ENCODE results near the gene PARS2.
A peak's percentile ranks its signal among the peaks of the same experiment; 100 is the strongest.
"Not testable (repeated sequence)": the region's sequence is repeated elsewhere in the genome, so short reads cannot be mapped to it uniquely, and the experiment has no call there.

The PARS2 gene

DNA sequence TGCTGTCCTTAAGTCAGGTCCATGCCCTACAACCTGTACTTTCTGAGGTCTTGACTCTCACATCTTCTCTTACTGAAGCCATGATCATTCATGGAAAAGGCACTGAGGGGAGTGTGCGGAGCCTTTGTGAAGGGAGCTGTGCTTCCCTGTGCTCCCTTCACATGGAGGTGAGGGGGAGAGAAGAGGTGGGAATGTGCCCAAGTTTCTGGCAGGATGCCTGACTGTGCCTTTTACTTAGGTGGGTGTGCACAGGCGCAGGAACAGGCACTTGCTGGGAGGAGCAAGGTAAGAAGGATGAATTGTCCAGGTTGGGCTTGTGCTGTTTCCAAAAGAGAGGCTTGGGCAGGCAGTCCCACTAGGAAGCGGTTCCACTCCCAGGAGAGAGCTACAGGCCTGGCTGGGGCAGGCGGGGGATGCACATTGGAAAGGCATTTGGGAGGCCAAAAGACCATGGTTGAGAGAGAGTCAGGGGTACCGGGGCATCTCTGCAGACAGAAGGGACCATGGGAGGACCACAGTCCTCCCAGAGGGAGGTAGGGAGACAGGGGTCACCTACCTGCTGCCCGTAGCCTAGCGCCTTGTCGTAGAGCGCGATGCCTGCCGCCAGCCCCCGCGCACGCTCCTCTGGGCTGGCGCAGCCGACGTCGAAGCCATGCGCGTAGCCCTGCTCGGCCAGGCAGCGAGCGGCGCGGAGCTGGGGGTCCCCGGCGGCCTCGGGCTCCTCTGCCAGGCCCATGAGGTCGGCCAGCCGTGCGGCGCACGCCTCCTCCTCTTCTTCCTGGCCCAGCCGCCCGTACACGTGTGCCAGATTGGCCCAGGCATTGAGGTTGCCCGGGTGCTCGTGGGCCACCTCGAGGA, 35.9 kb upstream of the PARS2 start:
- no peak for DNase-seq

- peak; percentile 22 to 24 for DNase-seq
Measured at GRCh38 chr1:54798769-54799641, 34.7 kb upstream of the PARS2 start.

- no peak for DNase-seq
Measured at GRCh38 chr1:54798206-54798605, 33.9 kb upstream of the PARS2 start.

- no peak for DNase-seq
Measured at GRCh38 chr1:54796902-54797301, 32.6 kb upstream of the PARS2 start.

- no peak for DNase-seq
Measured at GRCh38 chr1:54795841-54796468, 31.6 kb upstream of the PARS2 start.

DNA sequence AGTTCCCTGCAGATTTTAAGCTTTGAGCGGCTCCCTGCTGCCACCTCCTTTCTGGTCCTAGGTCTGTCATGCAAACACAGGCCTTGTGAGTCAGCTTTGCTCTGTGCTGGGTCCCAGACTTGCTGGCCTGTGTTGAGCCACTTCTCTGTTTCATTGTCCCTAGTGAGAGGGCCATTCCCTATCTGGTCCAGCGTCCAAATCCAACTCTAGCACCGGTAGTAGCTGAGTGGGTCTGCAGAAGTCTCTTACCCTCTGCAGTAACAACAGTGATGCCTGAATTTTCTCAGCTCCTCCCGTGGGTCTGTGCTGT, 31.0 kb upstream of the PARS2 start:
- no peak for DNase-seq

DNA sequence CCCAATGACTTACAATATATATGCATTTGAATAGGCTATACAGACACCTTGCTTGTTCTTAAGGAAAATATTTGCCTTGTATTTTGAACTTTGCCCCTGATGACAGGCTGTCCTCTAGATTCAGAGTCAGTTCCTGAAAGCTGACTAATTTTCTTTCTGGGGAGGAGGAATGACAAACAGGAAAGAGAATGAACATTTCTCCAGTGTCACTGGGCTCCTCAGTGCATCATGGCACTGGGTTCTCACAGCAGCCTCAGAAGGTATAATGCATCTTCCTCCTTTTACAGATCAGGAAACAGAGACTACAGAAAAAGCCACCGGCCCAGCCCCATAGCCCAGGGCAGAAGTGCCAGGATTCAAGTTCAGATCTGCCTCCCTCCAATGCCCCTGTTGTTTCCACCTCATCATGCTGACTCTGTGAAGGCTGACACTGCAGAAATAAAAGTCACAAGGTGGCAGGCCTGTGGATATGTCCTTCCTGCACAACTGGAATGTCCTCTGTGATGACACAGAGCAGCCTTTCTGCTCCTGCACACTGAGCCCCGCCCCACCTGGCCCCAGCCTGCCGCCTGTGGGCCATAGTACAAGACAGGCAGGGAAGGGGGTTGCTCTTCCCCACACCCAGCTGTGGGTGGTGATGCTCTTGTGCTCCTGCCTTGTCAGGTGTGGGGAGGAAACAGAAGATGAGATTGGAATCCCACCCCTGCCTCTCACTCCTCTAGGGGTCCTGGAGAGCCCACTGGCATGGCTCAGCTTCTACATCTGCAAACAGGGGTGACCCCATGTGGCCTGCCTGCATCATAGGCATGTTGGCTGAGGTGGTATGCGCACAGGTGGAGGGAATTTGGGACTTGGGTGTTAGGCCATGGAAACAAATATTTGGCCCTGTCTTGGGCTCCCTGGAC, 30.4 kb upstream of the PARS2 start:
- DNase-seq = peak in 1 of 2 donors; percentile 14

DNA sequence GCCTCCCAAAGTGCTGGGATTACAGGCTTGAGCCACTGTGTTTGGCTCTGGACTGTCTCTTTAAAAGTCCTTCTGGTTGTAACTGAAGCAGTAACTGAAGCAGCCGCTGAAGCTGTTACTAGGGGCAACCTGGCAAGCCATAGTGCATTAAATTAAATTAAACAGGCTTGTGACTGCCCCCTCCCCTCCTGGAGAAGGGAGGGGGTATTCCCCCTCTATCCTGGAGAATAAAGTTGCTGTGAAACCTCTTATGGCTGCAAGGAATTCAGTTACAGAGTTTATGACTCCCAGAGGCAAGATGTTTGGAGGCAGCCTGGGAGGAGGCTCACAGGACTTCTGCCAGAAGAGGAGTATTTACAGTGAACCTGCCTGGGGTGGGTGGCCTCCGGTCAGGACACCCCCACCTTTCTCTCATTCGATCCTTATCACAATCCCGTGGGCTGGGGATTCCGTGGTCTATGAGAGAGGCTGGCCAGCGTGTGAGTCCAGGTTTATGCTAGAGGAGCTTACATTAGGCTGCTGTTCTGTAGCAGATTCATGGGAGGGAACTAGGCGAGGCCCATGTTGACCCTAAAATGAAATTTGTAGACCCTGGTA, 28.5 kb upstream of the PARS2 start:
- no peak for DNase-seq

DNA sequence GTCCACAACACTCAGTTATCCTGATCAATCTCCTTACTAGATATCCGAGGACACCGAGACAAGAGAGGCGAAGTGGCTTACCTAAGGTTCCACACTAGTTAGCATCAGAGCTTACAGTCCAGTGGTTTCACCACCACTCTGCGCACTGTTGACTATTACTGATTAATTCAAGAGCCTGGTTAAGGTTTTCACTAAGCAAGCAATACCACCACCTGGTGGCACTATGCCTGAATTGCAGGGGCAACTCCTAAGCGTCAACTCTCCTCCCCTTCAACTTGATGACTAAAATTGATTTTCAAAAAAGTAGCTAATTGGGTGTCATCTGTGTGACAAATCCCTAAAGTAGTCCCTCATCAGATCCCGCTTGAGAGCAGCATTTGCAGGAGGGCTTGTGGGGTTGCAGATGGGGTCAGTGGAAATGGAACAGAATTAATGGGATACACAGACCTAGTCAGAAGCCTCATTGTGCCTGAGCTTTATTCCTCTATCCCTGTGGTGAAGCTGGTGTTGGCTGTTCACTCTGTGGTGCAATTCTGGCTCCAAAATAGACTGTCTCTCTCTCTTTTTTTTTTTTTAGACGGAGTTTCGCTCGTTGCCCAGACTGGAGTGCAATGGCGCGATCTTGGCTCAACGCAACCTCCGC, 27.7 kb upstream of the PARS2 start:
- peak; percentile 65 to 76 for DNase-seq

DNA sequence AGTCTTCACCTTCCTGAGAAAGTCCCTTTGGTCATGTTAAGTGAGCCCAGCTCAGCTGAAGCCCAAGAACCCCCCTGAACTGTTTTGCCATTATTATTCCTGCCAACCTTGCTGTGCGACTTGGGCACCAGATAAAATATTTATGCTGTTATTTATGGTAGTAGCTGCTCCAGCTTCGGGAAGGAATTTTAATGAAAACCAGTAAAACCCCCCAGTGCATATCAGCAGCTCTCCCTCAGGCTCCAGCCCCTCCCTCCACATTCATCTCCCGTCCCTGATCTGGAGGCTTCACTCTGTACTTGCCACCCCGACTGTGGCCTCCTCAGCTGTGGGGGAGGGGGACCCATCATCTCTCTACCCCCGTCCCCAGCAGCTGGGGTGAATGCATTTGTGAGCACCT, 24.1 kb upstream of the PARS2 start:
- DNase-seq = no peak

DNA sequence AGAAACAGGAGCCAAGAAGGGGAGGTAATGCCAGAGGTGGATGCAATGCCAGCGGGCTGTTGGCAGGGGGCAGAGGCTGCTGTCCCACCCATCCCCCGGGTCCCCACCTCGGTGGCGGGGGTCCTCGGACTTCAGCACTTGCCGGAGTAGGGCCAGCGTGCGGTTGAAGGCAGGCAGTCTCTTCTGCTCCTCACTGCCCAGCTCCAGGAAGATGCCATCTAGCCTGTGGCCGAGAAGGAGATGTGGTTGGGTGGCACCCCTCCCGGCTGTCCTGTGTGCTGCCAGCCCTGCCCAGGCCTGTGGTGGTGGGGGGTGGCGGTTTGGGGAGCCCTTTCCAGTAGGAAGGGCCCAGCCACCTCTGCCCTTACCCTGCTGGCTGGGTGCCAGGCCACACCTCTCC, 23.3 kb upstream of the PARS2 start:
- DNase-seq = no peak

GRCh38 chr1:54786778-54787177, 22.5 kb upstream of the PARS2 start:
- no peak for DNase-seq

DNA sequence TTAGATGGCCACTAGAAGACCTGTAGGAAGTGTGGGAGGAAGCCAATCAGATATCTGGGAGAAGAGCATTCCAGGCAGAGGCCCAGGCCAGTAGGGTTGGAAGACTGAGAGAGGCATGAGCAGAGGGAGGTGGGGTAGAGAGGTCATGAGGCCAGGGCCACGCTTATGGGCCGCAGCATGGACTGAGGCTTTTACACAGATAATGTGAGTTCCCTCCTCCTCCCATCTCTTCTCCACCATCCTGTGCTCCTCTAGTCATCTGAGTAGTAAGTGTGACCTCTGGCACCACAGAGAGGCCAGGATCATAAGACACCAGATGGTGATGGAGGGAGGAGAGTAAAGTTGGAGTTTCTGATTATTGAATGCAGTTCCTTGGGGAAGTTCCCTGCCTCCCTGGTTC, 19.7 kb upstream of the PARS2 start:
- DNase-seq = no peak

GRCh38 chr1:54782588-54782987, 18.3 kb upstream of the PARS2 start:
- no peak for DNase-seq

DNA sequence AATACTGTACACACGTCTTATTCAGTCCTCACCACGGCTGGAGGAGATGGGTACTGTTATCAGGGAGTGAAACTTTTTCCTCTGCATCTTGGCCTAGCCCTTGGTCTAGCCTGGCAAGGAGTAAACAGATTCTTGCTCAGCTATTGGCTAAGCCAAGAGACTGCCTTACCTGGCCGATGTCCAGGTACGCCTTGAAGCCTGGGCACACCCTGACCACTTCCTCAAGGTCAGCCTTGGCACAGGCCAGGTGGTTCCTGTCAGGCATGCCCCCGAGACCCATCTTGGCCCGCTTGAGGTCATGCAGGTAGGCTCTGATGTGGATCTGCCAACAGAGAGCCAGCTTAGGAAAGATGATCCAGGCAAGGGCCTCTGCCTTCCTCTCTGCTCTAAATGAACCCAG, 17.8 kb upstream of the PARS2 start:
- DNase-seq = no peak

DNA sequence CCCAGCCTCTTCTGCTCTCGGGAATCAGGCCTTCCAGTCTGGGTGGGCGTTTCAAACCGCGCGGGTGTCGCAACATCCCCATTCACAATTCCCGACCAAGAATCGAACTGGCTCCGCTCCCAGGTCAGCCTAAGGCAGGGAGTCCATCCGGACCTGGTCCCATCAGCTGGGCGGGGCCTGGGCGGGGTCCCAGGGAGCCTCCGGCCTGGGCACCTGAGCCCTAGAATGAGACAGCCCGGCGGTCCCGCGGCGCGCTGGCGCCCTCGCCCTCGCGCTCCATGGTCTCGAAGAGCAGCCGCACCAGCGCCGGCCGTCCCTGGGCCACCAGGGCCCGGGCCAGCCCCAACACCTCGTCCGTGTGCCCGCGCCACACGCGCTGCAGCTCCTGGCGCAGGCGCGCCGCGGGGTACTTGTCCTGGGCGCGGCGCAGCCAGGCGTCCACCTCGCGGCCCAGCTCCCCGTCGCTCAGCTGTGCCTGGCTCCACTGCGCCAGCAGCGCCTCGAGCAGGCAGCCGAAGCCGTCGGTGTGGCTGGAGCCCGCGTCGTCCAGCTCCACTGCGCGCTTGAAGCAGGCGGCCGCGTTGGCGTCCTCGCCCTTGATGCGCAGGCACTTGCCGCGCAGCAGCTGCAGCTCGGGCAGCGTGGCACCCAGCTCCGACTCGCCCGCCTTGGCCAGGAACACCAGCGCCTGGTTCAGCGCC, 16.9 kb upstream of the PARS2 start:
- DNase-seq = no peak

DNA sequence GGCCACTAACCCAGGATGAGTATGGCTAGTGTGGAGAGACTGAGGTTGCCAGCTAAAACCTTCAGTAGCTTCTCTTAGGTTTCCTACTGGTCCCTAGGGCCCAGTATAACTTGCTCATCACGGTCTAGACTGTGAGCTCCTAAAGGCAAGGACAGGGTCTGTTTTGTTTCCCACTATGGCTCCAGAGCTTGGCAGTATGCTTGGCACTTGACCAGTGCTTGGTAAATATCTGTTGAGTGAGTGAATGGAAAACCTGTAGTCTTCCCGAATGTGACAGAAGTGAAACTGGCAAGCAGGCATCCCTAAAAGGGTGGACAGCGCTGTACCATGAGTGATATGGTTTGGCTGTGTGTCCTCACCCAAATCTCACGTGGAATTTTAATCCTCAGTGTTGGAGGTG, 13.1 kb upstream of the PARS2 start:
- DNase-seq = no peak

GRCh38 chr1:54777011-54777410, 12.7 kb upstream of the PARS2 start:
- DNase-seq = no peak

- not testable (repeated sequence) for DNase-seq
Measured at GRCh38 chr1:54775828-54776721, 11.8 kb upstream of the PARS2 start.
